Mesendoderm (in vitro differentiated cells): ENCODE results near the gene FAT1.

Experiments
- DNase-seq: peaks from one replicate; pipeline ENCODE4 v3.0.0; 2013
- H2AK5ac ChIP-seq: 2 replicates; pipeline ENCODE4 v1.6.1; 2013; ENCODE audit warnings: low read length, inconsistent platforms
- H2BK120ac ChIP-seq: 2 replicates; pipeline ENCODE4 v1.6.1; 2013; ENCODE audit warnings: low read depth, mild to moderate bottlenecking, low read length, moderate library complexity, mixed read lengths
- H2BK15ac ChIP-seq: replicated peaks from 2 replicates; pipeline ENCODE4 v1.6.1; 2013; ENCODE audit warnings: low read depth, mild to moderate bottlenecking, moderate library complexity
- H2BK5ac ChIP-seq: 2 replicates; pipeline ENCODE4 v1.6.1; 2013; ENCODE audit warnings: low read length, inconsistent platforms
- H3K18ac ChIP-seq: 2 replicates; pipeline ENCODE4 v1.6.1; 2013; ENCODE audit warnings: mild to moderate bottlenecking, low read length, mixed read lengths
- H3K23ac ChIP-seq: one replicate; pipeline ENCODE4 v1.6.1; 2013; ENCODE audit warnings: low read length
- H3K27ac ChIP-seq: 2 replicates; pipeline ENCODE4 v1.5.1; 2013; ENCODE audit warnings: low read depth, mild to moderate bottlenecking, inconsistent platforms, low read length, moderate library complexity
- H3K27me3 ChIP-seq: 2 replicates; pipeline ENCODE4 v1.6.1; 2013; ENCODE audit warnings: low read length, control low read depth, mild to moderate bottlenecking, inconsistent platforms; ENCODE audit not compliant: insufficient read depth, poor library complexity
- H3K36me3 ChIP-seq: 2 replicates; pipeline ENCODE4 v1.6.1; 2013; ENCODE audit warnings: low read length, inconsistent platforms; ENCODE audit not compliant: control insufficient read depth, insufficient read depth
- H3K4ac ChIP-seq: one replicate; pipeline ENCODE4 v1.6.1; 2013; ENCODE audit warnings: low read depth, mild to moderate bottlenecking, low read length, moderate library complexity
- H3K4me1 ChIP-seq: 2 replicates; pipeline ENCODE4 v1.6.1; 2013; ENCODE audit warnings: low read depth, low read length, inconsistent platforms; ENCODE audit not compliant: control insufficient read depth
- H3K4me2 ChIP-seq: 2 replicates; pipeline ENCODE4 v1.6.1; 2013; ENCODE audit warnings: low read length
- H3K4me3 ChIP-seq: 2 replicates; pipeline ENCODE4 v1.5.1; 2013; ENCODE audit warnings: mild to moderate bottlenecking, low read length
- H3K56ac ChIP-seq: one replicate; pipeline ENCODE4 v1.6.1; 2013; ENCODE audit warnings: low read length
- H3K79me1 ChIP-seq: 2 replicates; pipeline ENCODE4 v1.6.1; 2013; ENCODE audit warnings: low read length, inconsistent platforms
- H3K79me2 ChIP-seq: 2 replicates; pipeline ENCODE4 v1.6.1; 2013; ENCODE audit warnings: mild to moderate bottlenecking, low read length; ENCODE audit not compliant: control insufficient read depth, insufficient read depth
- H3K9ac ChIP-seq: 2 replicates; pipeline ENCODE4 v1.6.1; 2013; ENCODE audit warnings: low read length, inconsistent platforms
- H4K5ac ChIP-seq: one replicate; pipeline ENCODE4 v1.6.1; 2013; ENCODE audit warnings: low read length
- H4K8ac ChIP-seq: one replicate; pipeline ENCODE4 v1.6.1; 2013; ENCODE audit warnings: low read depth, mild to moderate bottlenecking, control low read depth, low read length, moderate library complexity
- whole genome bisulfite sequencing: extraction: QIAGEN DNeasy Blood & Tissue Kit; methylation state at CpG from one replicate; pipeline ENCODE4 v1.1.7; 2013; ENCODE audit warnings: low lambda C conversion rate, missing lambda C conversion rate; ENCODE audit not compliant: insufficient coverage; ENCODE audit errors: extremely low coverage; 5-methylcytosine and 5-hydroxymethylcytosine counted together

FAT1 gene

GRCh38 chr4:186676531-186677161, 47.0 kb downstream of the FAT1 start:
- Histone ChIP-seq H3K4me3 (no peak overlapping the region), H3K4ac (no peak overlapping the region), H3K18ac (peak overlapping the region; percentile 39), H4K8ac (no peak overlapping the region), H2BK120ac (no peak overlapping the region), H3K9ac (no peak overlapping the region), H3K79me1 (peaks cover 10% of the 10 kb centered on the region), H3K27ac (no peak overlapping the region), H2BK5ac (no peak overlapping the region), H3K79me2 (peaks cover 2% of the 10 kb centered on the region), H3K56ac (peak overlapping the region; percentile 11), H3K4me2 (no peak overlapping the region), H3K4me1 (no peaks in the 10 kb centered on the region), H4K5ac (no peak overlapping the region), H3K36me3 (no peaks in the 10 kb centered on the region), H3K23ac (no peak overlapping the region), H3K27me3 (no peaks in the 10 kb centered on the region), H2AK5ac (no peak overlapping the region), H2BK15ac (no peak overlapping the region)
- WGBS, result no CpG with 5 or more reads among the region's 1 CpG
- peak; percentile 75 for DNase-seq

GRCh38 chr4:186669735-186670134, 53.9 kb downstream of the FAT1 start:
- Histone ChIP-seq H3K18ac (no peak overlapping the region), H3K4me3 (no peak overlapping the region), H2BK15ac (no peak overlapping the region), H3K9ac (no peak overlapping the region), H2BK120ac (no peak overlapping the region), H3K4ac (no peak overlapping the region), H4K5ac (no peak overlapping the region), H4K8ac (no peak overlapping the region), H3K4me1 (peaks cover 6% of the 10 kb centered on the region), H2AK5ac (no peak overlapping the region), H3K36me3 (no peaks in the 10 kb centered on the region), H2BK5ac (no peak overlapping the region), H3K4me2 (no peak overlapping the region), H3K79me2 (peaks cover 7% of the 10 kb centered on the region), H3K23ac (no peak overlapping the region), H3K27me3 (no peaks in the 10 kb centered on the region), H3K56ac (no peak overlapping the region), H3K27ac (no peak overlapping the region), H3K79me1 (peaks cover 12% of the 10 kb centered on the region)
- WGBS, result no CpG with 5 or more reads among the region's 5 CpGs
- no peak for DNase-seq

- H3K4ac ChIP-seq, result no peak overlapping the region
- no peak overlapping the region for H3K18ac ChIP-seq
- peaks cover 7% of the 10 kb centered on the region for H3K79me2 ChIP-seq
- no peak overlapping the region for H4K5ac ChIP-seq
- peak overlapping the region; percentile 79 for H3K56ac ChIP-seq
- peaks cover 11% of the 10 kb centered on the region for H3K79me1 ChIP-seq
- H2BK120ac ChIP-seq, result no peak overlapping the region
- H3K27me3 ChIP-seq, result no peaks in the 10 kb centered on the region
- no peak overlapping the region for H3K4me3 ChIP-seq
- no peak overlapping the region for H2BK5ac ChIP-seq
- H3K9ac ChIP-seq, result peak overlapping the region; percentile 50
- peaks cover 6% of the 10 kb centered on the region for H3K4me1 ChIP-seq
- H4K8ac ChIP-seq, result no peak overlapping the region
- peak; percentile 58 for DNase-seq
- no peak overlapping the region for H3K23ac ChIP-seq
- no peak overlapping the region for H2BK15ac ChIP-seq
- H3K4me2 ChIP-seq, result peak overlapping the region; percentile 64
- WGBS, result no CpG with 5 or more reads among the region's 21 CpGs
- no peak overlapping the region for H3K27ac ChIP-seq
- no peaks in the 10 kb centered on the region for H3K36me3 ChIP-seq
- no peak overlapping the region for H2AK5ac ChIP-seq
These were observed 54.4 kb downstream of the FAT1 start for GRCh38 chr4:186669159-186669731.

- Histone ChIP-seq H3K27me3 (no peaks in the 10 kb centered on the region), H3K79me2 (peaks cover 5% of the 10 kb centered on the region), H2BK5ac (no peak overlapping the region), H3K18ac (no peak overlapping the region), H3K56ac (no peak overlapping the region), H3K79me1 (peaks cover 6% of the 10 kb centered on the region), H2AK5ac (no peak overlapping the region), H2BK15ac (no peak overlapping the region), H2BK120ac (no peak overlapping the region), H3K23ac (no peak overlapping the region), H3K4me2 (no peak overlapping the region), H3K36me3 (no peaks in the 10 kb centered on the region), H3K27ac (no peak overlapping the region), H4K8ac (no peak overlapping the region), H4K5ac (no peak overlapping the region), H3K9ac (no peak overlapping the region), H3K4me1 (peaks cover 6% of the 10 kb centered on the region), H3K4ac (no peak overlapping the region), H3K4me3 (no peak overlapping the region)
- no peak for DNase-seq
- WGBS, result no CpG with 5 or more reads among the region's 3 CpGs
These were observed 56.9 kb downstream of the FAT1 start for GRCh38 chr4:186666750-186667149.

- WGBS, result no CpG with 5 or more reads among the region's 4 CpGs
- Histone ChIP-seq H3K36me3 (no peaks in the 10 kb centered on the region), H2BK15ac (no peak overlapping the region)
These were observed 57.4 kb downstream of the FAT1 start for GRCh38 chr4:186666252-186666651.

GRCh38 chr4:186660403-186660802, 63.3 kb downstream of the FAT1 start:
- DNase-seq, result no peak
- H3K79me1 ChIP-seq, result peaks cover 2% of the 10 kb centered on the region
- no peak overlapping the region for H4K5ac ChIP-seq
- no peak overlapping the region for H3K4ac ChIP-seq
- no peak overlapping the region for H3K27ac ChIP-seq
- no CpG with 5 or more reads among the region's 4 CpGs for WGBS
- no peak overlapping the region for H3K56ac ChIP-seq
- no peaks in the 10 kb centered on the region for H3K27me3 ChIP-seq
- no peak overlapping the region for H3K9ac ChIP-seq
- peaks cover 3% of the 10 kb centered on the region for H3K79me2 ChIP-seq
- H3K36me3 ChIP-seq, result no peaks in the 10 kb centered on the region
- H2AK5ac ChIP-seq, result no peak overlapping the region
- no peak overlapping the region for H2BK15ac ChIP-seq
- no peak overlapping the region for H2BK5ac ChIP-seq
- H2BK120ac ChIP-seq, result no peak overlapping the region
- no peak overlapping the region for H3K4me2 ChIP-seq
- no peak overlapping the region for H3K18ac ChIP-seq
- no peak overlapping the region for H4K8ac ChIP-seq
- no peaks in the 10 kb centered on the region for H3K4me1 ChIP-seq
- no peak overlapping the region for H3K4me3 ChIP-seq
- no peak overlapping the region for H3K23ac ChIP-seq

More at GRCh38 chr4:186666252-186666651, 57.4 kb downstream of the FAT1 start:
- Histone ChIP-seq H3K56ac (no peak overlapping the region), H3K79me2 (peaks cover 5% of the 10 kb centered on the region), H4K8ac (no peak overlapping the region), H3K4me1 (peaks cover 6% of the 10 kb centered on the region), H3K4ac (no peak overlapping the region), H3K23ac (no peak overlapping the region), H3K18ac (no peak overlapping the region), H3K9ac (no peak overlapping the region), H3K27me3 (no peaks in the 10 kb centered on the region), H3K4me3 (no peak overlapping the region), H3K27ac (no peak overlapping the region), H2AK5ac (no peak overlapping the region), H2BK120ac (no peak overlapping the region), H4K5ac (no peak overlapping the region), H3K79me1 (peaks cover 6% of the 10 kb centered on the region), H2BK5ac (no peak overlapping the region), H3K4me2 (no peak overlapping the region)
- DNase-seq, result no peak
